Spinal cord (tissue), 10 donors: ENCODE measurements around the gene ZDHHC6. TPM values are rescaled to one million over a fixed set of nuclear protein-coding genes. Genes with fewer than 3 reads are reported as not detected.
"Not testable (repeated sequence)": the region's sequence is repeated elsewhere in the genome, so short reads cannot be mapped to it uniquely, and the experiment has no call there.

Source experiments
- DNase-seq, 6 donors: peaks; one replicate each; pipeline versions ENCODE4 v3.0.0 to v3.0.0-alpha.2; 2013 to 2015; ENCODE audit warnings: low spot score in 6 of 6, low read depth in 4 of 6
- H3K27ac ChIP-seq: one replicate; pipeline ENCODE4 v1.5.1; 2013; ENCODE audit warnings: low read depth, low read length, control low read depth
- H3K27me3 ChIP-seq: one replicate; pipeline ENCODE4 v1.6.1; 2013; ENCODE audit warnings: low read length; ENCODE audit not compliant: control insufficient read depth, insufficient read depth
- H3K36me3 ChIP-seq: one replicate; pipeline ENCODE4 v1.6.1; 2013; ENCODE audit warnings: low read length; ENCODE audit not compliant: control insufficient read depth, insufficient read depth
- H3K4me1 ChIP-seq: one replicate; pipeline ENCODE4 v1.6.1; 2013; ENCODE audit warnings: low read length; ENCODE audit not compliant: control insufficient read depth, insufficient read depth
- H3K4me3 ChIP-seq: one replicate; pipeline ENCODE4 v1.5.1; 2013; ENCODE audit warnings: low read depth, low read length, control low read depth
- H3K9me3 ChIP-seq: one replicate; pipeline ENCODE4 v1.6.1; 2013; ENCODE audit warnings: low read length; ENCODE audit not compliant: control insufficient read depth, insufficient read depth
- WGBS: methylation state at CpG from one replicate; pipeline ENCODE4 v1.1.5; 2013; ENCODE audit warnings: missing lambda C conversion rate; ENCODE audit not compliant: insufficient coverage; 5-methylcytosine and 5-hydroxymethylcytosine counted together
- polyA plus RNA-seq, 2 donors: library from polyadenylated mRNA; unstranded; fragments of 120-200 nt; gene quantifications; one replicate each; pipeline ENCODE4 v1.2.1, GENCODE V29; 2013; ENCODE audit not compliant: insufficient read length in 2 of 2
- total RNA-seq, 2 donors: library from RNA; depleted of rRNA in 1 of 2; stranded (reverse); fragments of 120-200 nt in 1 of 2; fragments of >200 nt in 1 of 2; gene quantifications; one replicate each; pipeline versions ENCODE4 v1.2.3 to v1.2.4, GENCODE V29; 2013 to 2014
- donor health status: healthy.

Gene ZDHHC6
- total and polyA plus RNA-seq, 4 donors: 33.0 to 49.0 (median 40.9) TPM

DNA sequence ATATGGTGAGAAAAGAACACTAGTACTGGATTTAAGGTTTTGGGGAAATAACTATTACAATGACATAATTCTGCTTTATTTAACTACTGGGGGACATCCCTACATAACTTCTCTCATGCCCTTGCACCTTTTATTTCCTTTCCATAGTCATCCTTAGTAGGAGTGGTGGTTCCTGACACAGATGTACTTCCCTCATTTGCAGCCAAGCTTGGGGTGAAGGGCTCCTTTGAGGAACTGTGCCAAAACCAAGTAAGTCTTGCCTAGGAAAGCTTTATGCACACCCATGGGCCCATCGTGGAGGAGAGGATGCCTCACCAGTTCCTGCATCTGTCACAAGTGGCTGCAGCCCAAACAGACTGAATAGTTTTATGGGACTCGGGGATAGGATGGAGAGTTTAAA lies 20.6 kb downstream of the ZDHHC6 start:
- DNase-seq: no peak
- no peaks in the 10 kb centered on the region for H3K9me3 ChIP-seq
- no peaks in the 10 kb centered on the region for H3K27me3 ChIP-seq
- H3K36me3 ChIP-seq: peaks cover 5% of the 10 kb centered on the region
- 83% methylated on average over 1 of the region's 2 CpGs for WGBS
- H3K4me3 ChIP-seq: no peak overlapping the region
- H3K27ac ChIP-seq: no peak overlapping the region
- H3K4me1 ChIP-seq: no peaks in the 10 kb centered on the region

DNA sequence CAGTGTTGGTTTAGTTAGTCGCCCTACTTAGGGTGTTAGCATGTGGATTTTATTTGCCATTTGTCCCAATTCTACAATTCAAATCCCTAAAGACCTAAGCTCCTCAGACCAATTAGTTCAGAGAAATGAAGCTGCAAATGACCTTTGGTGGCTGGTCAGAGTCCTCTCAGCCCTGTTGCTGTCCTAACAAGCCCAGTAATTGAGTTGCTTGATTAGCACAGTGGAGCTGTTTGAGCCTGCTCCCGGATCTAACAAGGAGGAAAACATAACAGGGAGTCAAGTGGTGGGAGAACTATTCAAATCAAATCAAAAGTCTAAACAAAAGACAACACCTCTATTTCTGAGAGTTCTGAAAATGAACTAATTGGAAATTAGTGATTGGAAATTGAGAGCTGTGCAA lies 22.1 kb downstream of the ZDHHC6 start:
- Histone ChIP-seq H3K27ac (no peak overlapping the region), H3K9me3 (no peaks in the 10 kb centered on the region), H3K27me3 (no peaks in the 10 kb centered on the region), H3K4me1 (no peaks in the 10 kb centered on the region), H3K4me3 (no peak overlapping the region), H3K36me3 (peaks cover 2% of the 10 kb centered on the region)
- DNase-seq: no peak
- WGBS: no CpG with 5 or more reads among the region's 2 CpGs

DNA sequence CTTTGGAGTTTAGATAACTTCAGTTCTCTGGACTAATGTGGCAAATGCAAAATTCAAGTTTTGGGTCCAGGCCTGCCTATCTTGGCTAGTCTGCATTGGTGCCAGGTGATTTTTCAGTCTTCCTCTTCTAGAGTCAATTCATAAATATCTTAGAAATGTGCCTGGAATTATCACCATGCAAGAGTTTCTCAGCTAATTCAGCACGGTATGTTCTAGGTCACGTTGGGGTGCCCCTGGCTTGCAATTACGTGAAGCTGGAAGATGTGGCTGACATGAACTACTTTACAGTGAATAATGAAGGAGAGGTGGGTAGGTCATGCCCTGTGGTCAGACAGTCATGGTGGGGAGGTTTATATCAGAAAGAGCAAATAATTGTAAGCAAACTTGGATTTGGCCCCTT lies 25.0 kb downstream of the ZDHHC6 start:
- no peaks in the 10 kb centered on the region for H3K4me1 ChIP-seq
- no peaks in the 10 kb centered on the region for H3K9me3 ChIP-seq
- DNase-seq: no peak
- no peak overlapping the region for H3K27ac ChIP-seq
- H3K36me3 ChIP-seq: no peaks in the 10 kb centered on the region
- no peak overlapping the region for H3K4me3 ChIP-seq
- WGBS: 100% methylated on average over 3 of the region's 3 CpGs
- no peaks in the 10 kb centered on the region for H3K27me3 ChIP-seq

DNA sequence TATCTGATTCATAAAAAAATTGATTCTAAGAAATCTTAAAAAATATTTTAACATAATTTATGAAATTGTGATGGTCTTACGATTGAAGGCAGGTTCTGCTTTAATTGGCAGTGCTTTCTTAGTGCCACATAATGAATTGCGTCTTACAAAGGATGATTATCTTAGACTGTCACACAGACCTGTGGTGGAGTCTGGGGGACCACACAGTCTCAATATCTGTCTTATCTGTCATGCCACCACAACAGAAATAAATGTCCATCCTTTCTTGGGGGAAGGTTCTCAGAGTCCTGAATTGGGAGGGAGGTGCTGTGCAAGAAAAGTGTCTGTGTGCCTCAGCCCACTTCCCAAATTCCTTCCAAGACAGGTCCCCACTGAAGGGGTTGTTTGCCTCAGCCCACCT lies 34.0 kb downstream of the ZDHHC6 start:
- no peak for DNase-seq

DNA sequence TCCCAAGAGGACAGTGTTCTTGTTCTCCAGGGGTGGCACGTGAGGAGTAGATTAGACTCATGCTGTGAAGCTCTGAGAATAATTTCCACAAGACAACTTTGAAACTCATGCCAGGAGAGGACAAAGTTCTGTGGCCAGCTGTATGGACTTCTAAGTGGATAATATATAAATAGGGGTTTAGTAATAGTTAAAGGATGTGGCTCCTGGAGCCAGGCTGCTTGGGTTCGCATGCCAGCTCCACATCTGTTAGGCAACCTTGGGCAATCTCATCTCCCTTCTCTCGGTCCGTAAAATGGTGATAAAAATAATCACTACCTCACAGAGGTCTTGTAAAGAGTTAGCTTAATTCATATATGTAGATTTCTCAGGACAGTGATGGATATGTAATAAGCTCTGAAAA lies 37.0 kb downstream of the ZDHHC6 start:
- no peaks in the 10 kb centered on the region for H3K4me1 ChIP-seq
- H3K36me3 ChIP-seq: no peaks in the 10 kb centered on the region
- H3K4me3 ChIP-seq: no peak overlapping the region
- H3K9me3 ChIP-seq: no peaks in the 10 kb centered on the region
- 20% methylated on average over 1 of the region's 4 CpGs for whole genome bisulfite sequencing
- no peak overlapping the region for H3K27ac ChIP-seq
- no peak for DNase-seq
- no peaks in the 10 kb centered on the region for H3K27me3 ChIP-seq

More for the DNA sequence above, 34.0 kb downstream of the ZDHHC6 start:
- no CpG with 5 or more reads among the region's 2 CpGs for WGBS
- Histone ChIP-seq H3K4me3 (no peak overlapping the region), H3K4me1 (no peaks in the 10 kb centered on the region), H3K9me3 (no peaks in the 10 kb centered on the region), H3K27me3 (no peaks in the 10 kb centered on the region), H3K27ac (no peak overlapping the region), H3K36me3 (no peaks in the 10 kb centered on the region)

DNA sequence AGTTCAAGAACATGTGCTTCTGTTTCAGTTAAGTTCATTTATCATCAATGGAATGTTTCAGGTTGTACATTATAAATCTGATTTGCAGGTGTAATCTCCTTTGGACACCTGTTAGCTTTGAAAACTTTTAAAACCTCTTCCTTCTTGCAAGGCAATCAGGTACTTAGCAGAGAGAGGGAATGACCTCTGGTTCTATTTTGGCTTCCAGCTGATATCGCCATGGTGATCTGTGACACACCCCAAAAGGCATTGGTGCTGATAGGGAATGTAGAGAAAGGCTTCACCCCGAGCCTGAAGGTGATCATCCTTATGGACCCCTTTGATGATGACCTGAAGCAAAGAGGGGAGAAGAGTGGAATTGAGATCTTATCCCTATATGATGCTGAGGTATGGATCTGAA lies 37.4 kb downstream of the ZDHHC6 start:
- H3K4me1 ChIP-seq: no peaks in the 10 kb centered on the region
- no peaks in the 10 kb centered on the region for H3K36me3 ChIP-seq
- H3K9me3 ChIP-seq: no peaks in the 10 kb centered on the region
- no peak overlapping the region for H3K27ac ChIP-seq
- no CpG with 5 or more reads among the region's 2 CpGs for WGBS
- no peak overlapping the region for H3K4me3 ChIP-seq
- DNase-seq: no peak
- H3K27me3 ChIP-seq: no peaks in the 10 kb centered on the region

DNA sequence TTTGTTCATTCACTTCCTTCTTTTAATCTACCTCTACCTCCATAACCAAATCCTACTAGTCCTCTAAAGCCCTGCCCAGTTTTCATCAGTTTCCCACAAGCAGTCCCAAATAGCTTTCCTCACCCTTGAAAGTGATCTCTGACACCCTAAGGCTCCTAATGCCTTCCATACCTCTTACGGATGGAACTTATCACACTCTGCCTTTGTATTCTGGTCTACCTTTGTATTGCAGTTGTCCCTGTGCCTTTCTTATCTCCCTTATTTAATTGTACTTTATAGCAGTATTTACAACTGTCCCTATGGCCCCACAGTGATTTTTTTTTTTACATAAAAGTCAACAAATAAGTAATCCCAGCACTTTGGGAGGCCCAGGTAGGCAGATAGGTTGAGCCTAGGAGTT lies 39.0 kb downstream of the ZDHHC6 start:
- no peaks in the 10 kb centered on the region for H3K4me1 ChIP-seq
- no peak overlapping the region for H3K4me3 ChIP-seq
- 100% methylated on average over 1 of the region's 1 CpG for WGBS
- DNase-seq: no peak
- H3K27me3 ChIP-seq: no peaks in the 10 kb centered on the region
- no peaks in the 10 kb centered on the region for H3K9me3 ChIP-seq
- H3K27ac ChIP-seq: no peak overlapping the region
- no peaks in the 10 kb centered on the region for H3K36me3 ChIP-seq

DNA sequence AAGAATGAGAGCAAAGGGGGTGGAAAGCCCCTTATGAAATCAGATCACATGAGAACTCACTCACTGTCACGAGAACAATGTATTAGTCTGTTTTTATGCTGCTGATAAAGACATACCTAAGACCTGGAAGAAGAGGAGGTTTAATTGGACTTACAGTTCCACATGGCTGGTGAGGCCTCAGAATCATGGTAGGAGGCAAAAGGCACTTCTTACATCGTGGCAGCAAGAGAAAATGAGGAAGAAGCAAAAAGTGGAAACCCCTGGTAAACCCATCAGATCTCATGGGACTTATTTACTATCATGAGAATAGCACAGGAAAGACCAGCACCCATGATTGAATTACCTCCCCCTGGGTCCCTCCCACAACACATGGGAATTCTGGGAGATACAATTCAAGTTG lies 39.9 kb downstream of the ZDHHC6 start:
- H3K4me3 ChIP-seq, H3K36me3 ChIP-seq, H3K9me3 ChIP-seq, H3K27me3 ChIP-seq, H3K27ac ChIP-seq, DNase-seq, H3K4me1 ChIP-seq: not testable (repeated sequence)
- no CpG with 5 or more reads among the region's 2 CpGs for WGBS

DNA sequence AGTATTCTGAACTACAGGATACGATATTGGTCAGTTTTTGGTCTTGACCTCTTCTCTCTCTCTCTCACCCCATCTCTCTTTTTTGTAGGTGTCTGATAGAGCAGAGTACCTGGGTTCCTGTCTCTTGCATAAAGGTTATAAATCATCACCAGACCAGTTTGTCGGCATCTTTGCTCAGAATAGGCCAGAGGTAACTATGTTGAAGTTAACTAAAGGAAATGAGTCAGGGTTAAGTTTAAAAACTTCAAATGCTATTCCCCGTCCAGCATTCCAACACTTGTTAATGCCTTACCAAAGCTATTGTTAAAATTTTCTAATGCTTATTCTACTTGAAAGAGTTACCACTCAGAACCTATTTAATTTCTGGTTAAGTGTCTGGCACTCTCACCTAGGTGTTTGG lies 42.1 kb downstream of the ZDHHC6 start:
- no peaks in the 10 kb centered on the region for H3K9me3 ChIP-seq
- H3K36me3 ChIP-seq: no peaks in the 10 kb centered on the region
- H3K4me3 ChIP-seq: no peak overlapping the region
- no peaks in the 10 kb centered on the region for H3K27me3 ChIP-seq
- no peak overlapping the region for H3K27ac ChIP-seq
- WGBS: no CpG with 5 or more reads among the region's 3 CpGs
- no peak for DNase-seq
- no peaks in the 10 kb centered on the region for H3K4me1 ChIP-seq

DNA sequence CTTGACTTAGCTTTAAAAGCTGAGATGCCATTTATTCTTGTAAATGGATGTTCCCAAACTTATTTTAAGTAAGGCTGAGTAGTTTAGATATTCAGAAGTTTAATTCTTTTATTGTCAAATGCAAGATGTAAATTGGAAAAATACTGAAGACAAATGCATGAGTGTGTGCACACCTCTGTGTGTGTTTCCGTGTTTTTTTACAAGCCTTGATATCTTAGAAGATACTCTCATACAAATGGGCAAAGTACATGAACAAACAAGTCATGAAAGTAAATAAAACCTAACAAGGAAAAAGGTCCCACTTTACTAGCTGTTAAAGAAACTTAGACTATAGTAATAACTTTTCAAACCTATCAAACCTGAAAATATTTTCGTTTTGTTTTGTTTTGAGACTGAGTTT lies 43.8 kb downstream of the ZDHHC6 start:
- no CpG with 5 or more reads among the region's 2 CpGs for WGBS
- Histone ChIP-seq H3K27me3 (no peaks in the 10 kb centered on the region), H3K4me3 (no peak overlapping the region), H3K27ac (no peak overlapping the region), H3K36me3 (no peaks in the 10 kb centered on the region), H3K9me3 (no peaks in the 10 kb centered on the region), H3K4me1 (no peaks in the 10 kb centered on the region)
- DNase-seq: no peak
